ENCODE results near the gene DGLUCY.
"Not testable (repeated sequence)": the region's sequence is repeated elsewhere in the genome, so short reads cannot be mapped to it uniquely, and the experiment has no call there.

DGLUCY gene

DNA sequence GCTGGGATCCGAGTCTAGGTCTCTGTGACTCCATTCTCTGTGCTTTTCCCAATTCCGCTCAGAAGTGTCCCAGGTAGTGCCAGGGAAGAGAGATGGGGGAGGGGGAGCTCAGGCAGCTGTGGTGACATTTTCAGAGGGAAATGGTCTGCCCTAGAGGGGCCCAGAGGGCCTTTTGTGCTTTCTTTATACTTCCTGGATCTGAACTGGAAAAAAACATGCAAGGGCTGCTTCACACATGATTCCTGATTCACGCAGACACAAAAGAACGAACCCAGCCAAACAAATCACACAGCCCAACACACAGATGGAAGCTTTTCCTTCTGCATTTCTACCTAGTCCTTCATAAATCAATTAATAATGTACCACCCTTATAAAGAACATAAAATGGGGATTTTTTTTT, 104.1 kb downstream of the DGLUCY start:
- DNase-seq, result no peak

DNA sequence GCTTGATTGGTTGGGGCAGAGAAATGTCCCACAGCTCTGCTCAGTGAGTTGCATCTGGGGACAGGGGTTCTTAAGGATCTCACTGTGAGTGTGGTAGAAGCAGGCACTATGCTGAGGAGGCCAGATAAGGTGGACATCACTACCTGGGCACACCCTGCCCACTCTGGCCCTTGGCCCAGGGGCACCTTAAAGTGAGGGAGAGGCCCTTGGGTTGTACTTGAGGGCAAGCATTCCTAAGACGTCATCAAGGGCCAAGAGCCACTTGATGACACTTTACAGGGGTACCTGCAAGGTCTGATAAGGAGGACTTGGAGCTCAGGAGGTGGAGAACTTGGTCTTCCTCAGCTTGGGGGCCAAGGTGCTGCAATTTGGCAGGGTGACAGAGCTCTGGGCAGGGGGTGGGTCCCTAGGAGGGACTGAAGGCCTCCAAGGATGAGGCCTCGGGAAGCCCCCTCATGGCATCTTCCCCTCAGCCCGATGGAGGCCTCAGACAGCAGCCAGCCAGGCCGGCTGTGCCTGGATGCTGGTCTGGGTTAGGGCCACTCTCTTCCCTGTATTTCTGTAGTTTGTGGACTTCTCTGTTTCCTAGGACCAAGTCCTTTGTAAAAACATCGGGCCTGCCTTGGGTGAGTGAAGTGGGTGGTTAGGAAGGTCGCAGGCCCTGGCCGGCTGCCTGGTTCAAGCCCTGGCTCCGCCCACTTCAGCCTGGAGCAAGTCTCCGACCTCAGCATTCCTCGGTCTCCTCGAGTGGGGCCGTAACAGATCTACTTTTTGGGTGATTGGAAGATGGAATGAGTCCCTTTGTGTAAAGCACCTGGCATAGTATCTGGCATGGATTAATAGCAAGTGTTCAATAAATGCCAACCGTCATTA, 105.9 kb downstream of the DGLUCY start:
- no peak for DNase-seq

DNA sequence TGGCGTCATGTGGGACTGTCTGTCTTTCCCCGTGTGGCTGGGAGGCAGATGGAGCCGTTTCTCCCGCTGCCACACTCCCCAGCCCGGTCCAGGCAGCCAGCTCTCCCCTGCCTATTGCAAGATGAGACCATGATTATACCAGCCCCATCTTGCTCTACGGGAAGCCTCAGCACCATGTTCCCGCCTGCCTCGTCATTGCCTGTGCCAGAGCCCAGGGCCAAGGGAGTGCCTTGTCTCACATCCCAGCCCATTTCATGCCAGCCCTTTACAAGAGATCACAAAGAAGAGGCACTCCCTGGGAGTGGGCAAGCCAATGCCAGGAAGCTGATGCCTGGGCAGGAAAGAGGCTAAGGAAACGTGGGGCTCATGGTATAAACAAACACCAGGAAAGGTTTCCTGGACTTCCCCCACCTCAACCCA, 106.7 kb downstream of the DGLUCY start:
- DNase-seq, result no peak

DNA sequence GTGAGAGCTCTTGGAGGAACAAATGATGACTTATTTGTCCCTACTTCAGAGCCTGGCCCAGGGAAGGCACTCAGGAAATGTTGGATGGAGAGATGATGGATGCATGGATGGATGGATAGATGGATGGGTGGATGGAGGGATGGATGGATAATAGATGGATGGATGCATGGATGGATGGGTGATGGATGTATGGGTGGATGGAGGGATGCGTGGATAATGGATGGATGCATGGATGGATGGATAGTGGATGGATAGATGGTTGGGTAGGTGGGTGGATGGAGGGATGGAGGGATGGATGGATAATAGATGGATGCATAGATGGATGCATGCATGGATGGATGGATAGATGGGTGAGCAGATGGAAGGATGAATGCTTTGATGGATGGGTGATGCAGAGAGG, 107.4 kb downstream of the DGLUCY start:
- DNase-seq, result no peak

DNA sequence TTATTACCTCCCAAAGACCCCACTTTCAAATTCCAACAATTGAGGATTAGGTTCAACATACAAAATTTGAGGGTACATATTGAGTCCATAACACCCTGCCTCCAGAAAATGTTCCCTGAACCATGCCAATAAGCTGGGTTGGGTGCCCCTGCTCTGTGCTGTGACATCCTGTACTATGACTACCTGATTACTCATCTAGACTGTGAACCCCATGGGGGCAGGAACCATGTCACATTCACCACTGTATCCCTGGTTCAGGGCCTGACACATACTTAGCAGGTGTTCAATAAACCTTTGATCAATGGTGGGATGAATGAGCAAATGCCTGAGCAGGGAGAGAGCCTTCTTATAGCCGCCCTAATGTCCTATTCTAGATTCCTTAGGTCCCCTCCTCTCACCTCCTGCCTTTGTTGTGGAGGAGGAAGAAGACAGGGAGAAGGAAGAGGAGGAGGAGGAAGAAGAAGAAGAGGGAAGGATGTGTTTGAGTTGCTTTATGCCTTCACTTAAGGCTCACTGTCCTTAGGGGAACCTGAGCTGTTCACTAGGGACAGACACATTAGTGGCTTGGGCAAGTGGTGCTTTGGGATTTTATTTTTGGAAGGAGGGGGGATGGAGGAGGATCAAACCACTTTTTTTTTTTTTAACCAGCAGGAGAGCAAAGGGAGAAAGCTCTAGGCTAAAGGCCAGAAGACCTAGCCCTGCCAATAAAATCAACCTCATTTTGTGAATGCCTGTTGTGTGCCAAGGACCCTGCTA, 109.3 kb downstream of the DGLUCY start:
- no peak for DNase-seq

DNA sequence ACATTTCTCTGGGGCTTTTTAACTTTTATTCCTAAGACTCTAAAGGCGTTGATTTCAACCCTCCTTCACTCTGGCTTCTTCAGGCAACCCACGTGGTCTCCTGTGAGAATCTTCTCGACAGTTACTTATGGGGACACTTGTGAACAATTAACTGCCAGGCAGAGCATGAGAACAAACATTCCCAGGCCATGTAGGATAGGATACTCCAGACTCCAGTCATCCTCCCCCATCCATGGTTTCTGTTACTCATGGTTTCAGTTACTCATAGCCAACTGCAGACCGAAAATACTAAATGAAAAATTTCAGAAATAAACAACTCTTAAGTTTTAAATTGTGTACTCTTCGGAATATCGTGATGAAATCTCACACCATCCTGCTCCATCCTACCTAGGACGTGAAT, 111.2 kb downstream of the DGLUCY start:
- no peak for DNase-seq

DNA sequence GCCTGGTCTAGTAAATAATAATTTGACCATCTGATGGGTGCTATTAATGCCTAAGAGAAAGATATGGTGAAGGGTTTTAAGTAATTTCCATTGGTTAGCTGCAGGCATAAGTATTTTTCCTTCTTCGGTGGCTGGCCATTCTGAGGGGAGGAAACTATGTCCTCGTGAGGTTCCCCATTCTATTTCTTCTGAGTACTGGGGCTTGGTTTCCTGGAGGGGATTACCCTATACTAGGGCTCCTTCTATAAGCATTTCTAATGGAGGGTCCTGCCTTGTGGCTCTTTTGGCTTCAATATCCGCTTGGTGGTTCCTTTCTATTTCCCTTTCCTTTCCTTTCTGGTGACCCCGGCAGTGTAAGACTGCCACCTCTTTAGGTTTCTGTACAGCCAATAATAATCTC, 112.5 kb downstream of the DGLUCY start:
- not testable (repeated sequence) for DNase-seq

DNA sequence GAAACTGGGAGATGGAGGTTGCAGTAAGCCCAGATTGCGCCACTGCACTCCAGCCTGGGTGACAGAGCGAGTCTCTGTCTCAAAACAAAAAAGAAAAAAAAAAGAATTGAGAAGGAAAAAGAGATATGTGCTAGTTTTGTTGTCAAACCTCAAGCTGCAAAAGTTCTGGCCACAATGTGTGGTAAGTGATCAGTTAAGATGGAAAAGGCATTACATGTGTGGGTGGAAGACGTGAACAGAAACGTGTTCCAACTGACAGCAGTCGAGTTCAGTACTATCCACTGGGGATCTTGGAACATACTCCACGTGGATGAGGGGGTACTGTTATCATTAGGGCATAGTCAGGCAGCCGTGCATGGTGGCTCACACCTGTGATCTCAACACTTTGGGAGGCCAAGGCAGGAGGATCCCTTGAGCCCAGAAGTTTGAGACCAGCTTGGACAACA, 113.3 kb downstream of the DGLUCY start:
- peak; percentile 32 for DNase-seq

DNA sequence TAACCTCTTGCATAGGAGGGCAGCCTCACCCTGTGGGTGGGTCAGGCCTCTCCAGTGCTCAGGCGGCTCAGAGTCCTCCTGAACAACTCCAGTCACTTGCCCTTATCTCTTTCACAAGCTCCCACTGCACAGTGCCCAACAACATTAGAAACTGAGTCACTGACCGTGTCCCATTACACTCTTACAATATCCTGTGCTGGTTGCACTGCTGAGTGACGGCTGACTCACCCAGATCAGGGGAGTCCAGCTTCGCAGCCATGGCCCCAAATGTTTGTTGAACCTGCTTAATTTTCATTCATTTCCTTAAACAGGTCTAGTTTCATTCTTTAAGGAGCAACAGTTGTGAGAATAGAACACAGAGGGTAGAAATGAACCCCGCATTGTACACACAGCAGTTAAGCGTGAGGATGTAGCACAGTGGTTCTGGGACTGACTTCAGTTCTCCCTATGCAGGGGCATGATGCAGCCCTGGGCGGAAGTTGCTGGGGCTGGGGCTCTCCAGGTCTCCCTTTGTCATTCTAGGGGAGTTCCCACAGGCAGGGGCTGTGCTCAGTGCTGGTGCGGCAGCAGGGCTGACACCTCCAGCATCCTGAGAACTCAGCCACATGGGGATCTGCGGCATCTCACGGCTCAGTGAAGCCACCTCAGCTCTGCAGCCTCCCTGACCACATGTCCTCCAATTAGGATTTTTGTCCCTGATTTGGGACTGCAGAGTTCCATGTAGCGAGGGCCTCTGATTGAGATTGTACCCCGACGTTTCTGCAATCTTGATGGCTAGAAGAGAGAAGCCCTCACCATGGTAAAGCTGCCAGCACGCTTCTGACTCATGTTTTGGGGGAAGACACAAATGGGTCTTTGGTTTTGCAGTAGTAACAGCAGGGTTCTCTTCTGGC, 114.5 kb downstream of the DGLUCY start:
- DNase-seq, result no peak

DNA sequence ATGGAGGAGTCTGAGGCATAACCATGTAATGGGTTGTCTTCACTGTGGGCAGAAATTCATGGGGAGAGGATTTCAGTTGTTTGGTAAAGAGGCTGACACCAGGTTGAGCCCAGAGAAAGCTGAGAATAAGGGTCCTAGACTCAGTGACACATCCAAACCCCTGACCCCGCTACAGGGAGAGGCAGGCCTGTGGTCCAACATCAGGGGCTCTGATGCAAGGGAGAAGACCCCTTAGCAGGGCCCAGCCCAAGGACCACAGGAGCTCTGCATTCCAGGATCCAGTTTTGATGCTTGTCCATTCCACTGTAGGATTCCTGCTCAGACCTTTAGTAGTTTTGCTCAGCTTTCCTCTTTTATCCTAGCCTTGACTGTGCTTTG, 115.1 kb downstream of the DGLUCY start:
- no peak for DNase-seq

DNA sequence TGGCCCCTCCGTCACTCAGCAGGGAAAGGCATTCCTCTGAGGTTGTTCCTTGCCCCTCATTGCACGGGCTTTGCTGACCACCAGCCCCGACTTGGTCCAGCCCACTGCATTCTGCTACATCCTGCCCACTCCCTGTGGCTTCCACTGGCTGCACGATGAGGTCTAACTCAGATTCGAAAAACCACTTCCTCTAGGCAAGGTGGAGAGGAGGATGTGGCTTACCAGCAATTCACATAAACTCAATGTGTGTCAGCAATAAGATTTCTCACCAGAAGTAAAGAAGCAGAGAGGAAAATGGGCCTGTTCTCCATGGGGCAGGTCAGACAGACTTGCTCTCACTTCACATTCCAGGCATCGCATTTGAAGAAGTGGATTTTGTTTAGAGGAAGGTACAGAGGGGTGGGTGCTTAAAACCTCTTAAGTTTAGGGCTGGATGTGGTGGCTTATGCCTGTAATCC, 115.9 kb downstream of the DGLUCY start:
- DNase-seq, result peak; percentile 77

DNA sequence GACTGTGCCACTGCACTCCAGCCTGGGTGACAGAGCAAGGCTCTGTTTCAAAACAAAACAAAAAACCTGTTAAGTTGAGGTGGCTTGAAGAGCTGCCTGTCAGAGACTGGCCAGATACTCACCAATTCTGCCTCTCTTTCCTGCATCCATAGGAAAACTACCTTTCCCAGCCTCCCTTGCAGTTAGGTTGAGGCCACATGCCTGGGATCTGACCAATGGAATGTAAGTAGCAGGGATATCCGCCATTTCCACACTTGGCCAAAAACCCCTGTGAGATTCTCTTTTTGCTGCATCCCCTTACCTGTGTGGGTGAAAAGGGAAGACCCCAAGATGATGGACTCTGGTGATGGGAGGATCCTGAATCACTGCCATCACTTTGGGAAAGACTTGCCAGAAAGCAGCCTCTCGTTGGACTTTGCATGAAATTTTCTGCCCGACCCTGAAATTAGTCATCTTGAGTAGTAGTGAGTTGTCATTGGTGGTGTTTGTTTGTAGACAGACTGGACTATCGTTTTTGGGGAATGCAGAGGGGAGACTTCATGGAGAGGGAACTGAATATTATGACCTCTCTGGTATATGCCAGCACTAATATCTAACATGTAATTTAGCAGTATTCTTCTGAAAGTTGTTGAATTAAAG, 116.6 kb downstream of the DGLUCY start:
- DNase-seq, result no peak

DNA sequence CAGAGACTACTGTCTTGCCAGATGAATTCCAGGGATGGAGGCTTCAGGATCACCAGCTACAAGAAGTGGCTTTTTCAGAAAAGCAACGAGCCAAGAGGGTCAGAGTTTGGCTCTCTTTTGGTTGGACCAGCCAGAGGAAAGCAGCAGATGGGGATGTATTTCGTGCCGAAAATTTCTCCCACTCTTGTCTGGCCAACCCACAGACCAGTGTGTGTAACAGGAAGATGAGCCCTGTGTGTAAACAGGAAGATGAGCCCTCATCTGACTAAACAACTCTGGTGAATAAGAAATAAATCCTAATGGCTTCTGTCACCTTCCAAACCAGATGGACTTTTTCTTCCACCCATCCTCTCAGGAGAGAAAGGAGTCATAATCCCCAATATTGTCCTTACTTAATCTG, 117.6 kb downstream of the DGLUCY start:
- DNase-seq, result no peak

DNA sequence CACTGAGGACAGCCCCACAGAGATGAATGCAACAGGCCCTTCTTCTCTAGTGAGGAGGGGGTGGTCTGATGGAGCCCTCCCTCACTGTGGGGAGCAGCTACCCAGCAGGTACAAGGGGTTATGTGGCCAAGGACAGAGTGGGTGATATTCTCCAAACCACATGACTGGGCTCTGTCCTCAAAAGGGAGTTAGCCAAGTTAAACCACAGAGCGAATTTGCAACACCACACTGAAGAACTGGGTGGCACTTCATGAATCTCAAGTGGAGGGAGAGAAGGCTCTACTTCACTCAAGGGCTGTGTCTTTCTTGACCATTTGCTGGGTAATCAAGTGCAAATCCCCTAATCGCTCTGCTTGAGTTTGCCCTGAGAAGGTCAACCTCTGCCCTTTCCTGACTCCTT, 118.2 kb downstream of the DGLUCY start:
- DNase-seq, result no peak

DNA sequence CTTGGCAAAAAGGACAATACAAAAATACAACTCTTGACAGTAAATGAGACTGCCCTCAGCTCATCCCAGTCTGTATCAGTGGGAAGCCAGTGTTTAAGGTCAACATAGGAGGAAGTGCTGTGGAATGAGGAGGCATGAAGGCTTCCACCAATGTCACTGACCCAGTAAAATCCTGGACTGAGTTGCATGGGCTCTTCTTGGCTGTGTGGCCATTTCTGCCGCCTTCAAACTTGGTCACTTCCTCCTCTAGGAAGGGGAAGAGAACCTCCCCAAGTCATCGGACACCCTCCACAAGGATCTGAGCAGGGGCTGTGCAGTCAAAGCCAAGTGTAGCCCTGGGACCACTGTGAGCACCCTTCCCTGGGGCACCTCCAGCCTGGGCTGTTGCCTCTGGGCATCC, 118.7 kb downstream of the DGLUCY start:
- DNase-seq, result no peak

DNA sequence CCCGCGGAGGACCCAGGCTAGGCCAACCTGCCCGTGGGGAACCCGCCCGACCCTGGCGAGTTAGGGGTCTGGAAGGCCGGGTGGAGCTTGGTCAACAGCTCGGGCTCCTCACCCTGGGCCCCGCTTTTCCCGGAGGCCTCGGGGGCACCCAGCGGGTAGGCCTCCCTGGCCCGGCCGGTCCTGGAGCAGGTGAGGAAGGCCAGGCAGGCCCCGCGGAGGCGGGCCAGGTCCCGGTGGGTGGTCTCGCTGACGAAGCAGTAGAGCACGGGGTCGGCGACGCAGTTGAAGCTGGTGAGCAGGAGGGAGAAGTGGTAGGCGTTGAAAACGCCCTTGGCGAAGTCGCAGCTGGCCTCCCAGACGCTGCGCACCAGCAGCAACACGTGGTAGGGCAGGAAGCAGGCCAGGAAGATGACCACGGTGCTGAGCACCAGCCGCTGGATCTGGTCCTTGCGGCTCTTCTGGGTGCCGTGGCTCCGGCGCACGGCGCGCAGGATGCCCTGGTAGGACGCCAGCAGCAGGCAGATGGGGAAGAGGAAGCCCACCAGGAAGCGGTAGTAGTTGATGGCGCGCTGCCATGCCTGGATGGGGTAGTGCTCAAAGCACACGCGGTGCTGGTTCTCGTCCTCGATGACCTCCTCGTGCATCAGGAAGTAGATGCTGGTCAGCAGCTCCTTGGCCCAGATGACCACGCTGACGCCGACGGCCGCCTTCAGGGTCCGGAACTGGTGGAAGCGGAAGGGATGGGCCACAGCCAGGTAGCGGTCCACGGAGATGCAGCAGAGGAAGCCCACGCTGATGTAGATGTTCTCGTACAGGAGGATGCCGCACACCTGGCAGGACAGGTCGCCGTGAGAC, 120.3 kb downstream of the DGLUCY start:
- DNase-seq, result no peak

DNA sequence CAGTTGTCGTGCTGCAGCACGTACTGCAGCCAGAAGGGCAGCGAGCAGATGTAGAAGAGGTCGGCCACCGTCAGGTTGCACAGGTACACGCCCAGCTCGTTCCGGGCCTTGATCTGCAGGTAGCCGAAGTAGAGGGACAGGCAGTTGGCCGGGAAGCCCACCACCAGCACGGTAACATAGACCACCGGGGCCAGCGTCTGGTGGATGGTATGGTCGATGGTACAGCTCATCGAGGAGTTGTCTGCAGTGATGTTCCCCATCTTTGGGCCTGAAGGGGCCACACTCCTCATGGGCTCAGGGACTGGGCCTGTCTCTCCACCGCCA, 120.9 kb downstream of the DGLUCY start:
- no peak for DNase-seq

DNA sequence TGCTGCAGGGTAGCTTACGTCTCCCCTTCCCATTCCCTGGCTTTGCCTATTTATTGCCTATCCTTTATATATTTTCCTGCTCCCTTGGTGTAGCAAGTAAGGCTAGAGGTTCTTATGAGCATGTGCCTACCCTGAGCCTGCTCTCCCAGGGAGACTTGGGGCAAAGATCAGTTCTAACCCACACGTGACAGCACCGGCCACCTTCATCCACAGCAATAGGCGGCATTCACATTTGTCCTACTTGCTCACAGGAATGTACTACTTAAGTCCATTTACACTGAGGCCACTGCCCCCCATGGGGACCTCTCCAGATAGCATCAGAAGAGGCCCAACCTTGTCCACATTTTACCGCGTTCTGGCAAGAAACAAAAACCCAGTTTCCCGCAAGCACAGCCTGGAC, 122.0 kb downstream of the DGLUCY start:
- DNase-seq, result no peak

DNA sequence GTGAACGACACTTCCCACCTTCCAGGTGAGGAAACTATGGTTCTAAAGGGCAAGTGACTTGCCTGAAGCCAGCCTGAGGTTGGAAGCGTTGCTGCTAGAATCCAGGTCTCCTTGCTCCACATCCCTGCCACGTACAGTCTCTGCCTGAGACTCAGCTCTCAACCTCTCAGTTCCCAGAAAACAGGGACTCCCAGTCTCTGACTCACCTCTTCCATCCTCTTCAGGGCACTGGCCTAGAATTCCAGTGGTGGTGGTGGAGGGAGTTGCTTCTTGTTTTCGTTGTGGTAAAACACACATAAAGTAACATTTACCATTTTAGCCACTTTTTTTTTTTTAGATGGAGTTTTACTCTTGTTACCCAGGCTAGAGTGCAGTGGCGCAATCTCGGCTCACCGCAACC, 123.3 kb downstream of the DGLUCY start:
- DNase-seq, result no peak

DNA sequence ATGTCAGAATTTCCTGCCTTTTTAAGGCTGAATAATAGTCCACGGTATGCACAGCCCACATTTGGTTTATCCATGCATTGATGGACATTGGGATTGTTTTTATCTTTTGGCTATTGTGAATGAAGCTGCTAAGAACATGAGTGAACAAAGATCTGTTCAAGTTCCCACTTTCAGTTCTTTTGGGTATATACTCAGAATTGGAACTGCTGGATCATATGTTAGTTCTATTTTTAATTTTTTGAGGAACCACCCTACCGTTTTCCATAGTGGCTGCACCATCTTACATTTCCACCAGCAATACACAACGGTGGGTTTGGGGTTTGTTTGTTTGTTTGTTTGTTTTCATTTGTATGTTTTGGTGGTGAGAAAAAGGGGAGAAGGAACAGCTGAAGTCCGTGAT, 124.2 kb downstream of the DGLUCY start:
- no peak for DNase-seq

DNA sequence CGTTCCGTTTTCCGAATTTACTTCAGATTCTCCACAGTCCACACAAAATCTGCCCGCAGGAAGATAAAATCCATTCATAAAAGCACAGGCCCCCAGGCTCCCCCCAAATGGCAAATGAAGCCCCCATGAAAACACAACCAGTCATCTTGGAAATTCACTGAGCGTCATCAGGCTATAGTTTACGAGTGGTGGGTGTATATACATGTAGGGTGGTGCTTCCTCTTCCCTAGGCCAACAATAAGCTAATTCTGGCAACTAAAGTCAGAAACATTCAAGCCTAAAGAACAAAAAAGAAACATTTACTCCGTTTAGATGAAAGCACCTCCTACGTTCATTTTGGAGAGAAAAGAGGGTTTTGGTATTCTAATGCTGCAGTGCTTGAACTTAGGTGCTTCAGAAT, 124.8 kb downstream of the DGLUCY start:
- DNase-seq, result no peak

DNA sequence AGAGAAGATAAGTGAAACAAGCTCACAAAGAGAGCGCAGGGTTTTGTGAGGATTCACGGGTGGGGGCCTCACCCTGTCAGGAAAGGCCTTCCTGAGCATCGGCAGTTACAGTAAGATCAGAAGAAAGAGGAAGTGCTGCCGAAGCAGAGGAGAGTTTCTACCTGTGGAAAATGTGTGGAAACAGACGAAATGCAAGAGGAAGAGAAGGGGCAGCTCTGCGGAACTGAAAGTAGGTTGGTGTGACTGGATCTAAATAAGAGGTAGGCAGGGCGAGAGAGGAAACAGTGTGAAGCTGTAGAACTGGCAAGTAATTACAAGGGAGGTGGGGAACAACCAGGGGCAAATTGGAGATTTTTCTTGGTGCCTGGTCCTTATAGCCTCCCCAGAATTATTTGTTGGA, 128.0 kb downstream of the DGLUCY start:
- DNase-seq, result peak; percentile 39
